ENCODE data around the gene TULP1.

The TULP1 gene

DNA sequence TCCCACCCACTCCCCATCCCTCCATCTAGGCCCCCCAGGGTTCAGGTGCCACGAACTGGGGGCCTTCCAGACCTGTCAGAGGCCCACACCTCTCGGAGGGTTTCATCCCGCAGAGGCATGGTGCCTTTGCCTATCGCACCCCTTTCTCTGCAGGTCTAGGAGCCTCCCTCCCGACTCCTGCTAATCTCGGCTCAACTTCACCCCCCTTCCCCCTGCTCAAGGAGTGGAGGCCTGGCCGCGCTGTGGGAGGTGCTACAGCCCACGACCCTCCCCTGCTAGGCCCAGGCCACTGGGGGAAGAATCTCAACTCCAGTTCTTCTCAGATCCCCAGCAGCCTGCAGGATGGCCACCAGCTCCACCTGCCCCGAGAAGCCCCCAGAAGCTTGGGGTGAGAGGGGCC lies at the start of gene TULP1:
Gene TULP1, minus strand, starts transcription at position 157 of the 400 bp plus-strand sequence. Its CDS starts 38 bp downstream, at position 119.
- TF ChIP-seq EP300 (IDR thresholded peaks at IDR 0.05; ENCODE audit: borderline replicate concordance) (no peak), EGR1 (IDR thresholded peaks at IDR 0.05) (no peak), RAD21 (IDR thresholded peaks at IDR 0.05; ENCODE audit: low read depth) (no peak), TCF12 (IDR thresholded peaks at IDR 0.05; ENCODE audit: low read depth) (no peak), TAF1 (IDR thresholded peaks at IDR 0.05; ENCODE audit: low read depth) (no peak), TEAD4 (IDR thresholded peaks at IDR 0.05) (no peak), NFIC (IDR thresholded peaks at IDR 0.05) (no peak), FOXM1 (IDR thresholded peaks at IDR 0.05; ENCODE audit: borderline replicate concordance, low read depth) (no peak), CEBPB (IDR thresholded peaks at IDR 0.05) (no peak)
- TF ChIP-seq, protein P1, sequence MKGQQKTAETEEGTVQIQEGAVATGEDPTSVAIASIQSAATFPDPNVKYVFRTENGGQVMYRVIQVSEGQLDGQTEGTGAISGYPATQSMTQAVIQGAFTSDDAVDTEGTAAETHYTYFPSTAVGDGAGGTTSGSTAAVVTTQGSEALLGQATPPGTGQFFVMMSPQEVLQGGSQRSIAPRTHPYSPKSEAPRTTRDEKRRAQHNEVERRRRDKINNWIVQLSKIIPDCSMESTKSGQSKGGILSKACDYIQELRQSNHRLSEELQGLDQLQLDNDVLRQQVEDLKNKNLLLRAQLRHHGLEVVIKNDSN (IDR thresholded peaks at IDR 0.05), result no peak

DNA sequence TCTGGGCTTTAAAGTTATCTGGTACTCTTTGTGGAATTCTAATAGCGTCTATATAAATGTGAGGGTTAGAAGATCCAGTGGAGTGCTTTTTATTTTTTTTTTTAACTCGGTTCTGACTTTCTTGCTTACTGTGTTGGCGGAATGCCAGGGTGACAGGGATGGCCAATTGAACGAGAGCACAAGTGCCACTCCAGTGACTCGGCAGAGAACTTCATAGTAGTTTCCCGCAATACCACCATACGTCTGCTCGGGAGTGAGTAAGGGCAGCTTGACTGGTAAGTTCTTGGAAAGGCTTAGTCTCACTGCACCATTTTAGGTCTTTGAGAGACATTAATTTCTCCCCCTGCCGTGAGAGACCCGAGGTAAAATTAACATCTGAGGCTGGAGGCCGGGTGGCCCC lies 49.4 kb upstream of the TULP1 start:
- TF ChIP-seq, protein P1 (IDR thresholded peaks at IDR 0.05), result no peak
- TF ChIP-seq FOXM1 (IDR thresholded peaks at IDR 0.05; ENCODE audit: borderline replicate concordance, low read depth), result no peak
- no peak for TF ChIP-seq ZBTB7A (IDR thresholded peaks at IDR 0.05; ENCODE audit: low read depth)
- TF ChIP-seq YY1 (IDR thresholded peaks at IDR 0.05; ENCODE audit: low read depth), result no peak
- TF ChIP-seq NFIC (IDR thresholded peaks at IDR 0.05), result no peak
- no peak for TF ChIP-seq RAD21 (IDR thresholded peaks at IDR 0.05; ENCODE audit: low read depth)

DNA sequence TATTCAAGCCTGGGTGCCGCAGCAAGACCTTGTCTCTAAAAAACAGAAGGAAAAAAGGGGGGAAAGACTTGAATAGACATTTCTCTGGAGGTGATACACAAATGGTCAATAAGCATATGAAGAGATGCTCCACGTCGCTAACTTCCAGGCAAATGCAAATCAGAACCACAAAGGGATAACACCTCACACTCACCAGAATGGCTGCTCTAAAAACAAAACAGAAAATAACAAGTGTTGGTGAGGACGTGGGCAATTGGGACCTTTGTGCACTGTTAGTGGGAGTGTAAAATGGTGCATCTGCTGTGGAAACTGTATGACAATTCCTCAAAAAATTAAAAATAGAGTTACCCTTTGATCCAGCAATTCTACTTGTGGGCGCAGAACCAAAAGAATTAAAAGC lies 48.4 kb upstream of the TULP1 start:
- TF ChIP-seq EP300 (IDR thresholded peaks at IDR 0.05; ENCODE audit: borderline replicate concordance), result no peak
- TF ChIP-seq CEBPB (IDR thresholded peaks at IDR 0.05), result no peak
- TF ChIP-seq, protein P2, sequence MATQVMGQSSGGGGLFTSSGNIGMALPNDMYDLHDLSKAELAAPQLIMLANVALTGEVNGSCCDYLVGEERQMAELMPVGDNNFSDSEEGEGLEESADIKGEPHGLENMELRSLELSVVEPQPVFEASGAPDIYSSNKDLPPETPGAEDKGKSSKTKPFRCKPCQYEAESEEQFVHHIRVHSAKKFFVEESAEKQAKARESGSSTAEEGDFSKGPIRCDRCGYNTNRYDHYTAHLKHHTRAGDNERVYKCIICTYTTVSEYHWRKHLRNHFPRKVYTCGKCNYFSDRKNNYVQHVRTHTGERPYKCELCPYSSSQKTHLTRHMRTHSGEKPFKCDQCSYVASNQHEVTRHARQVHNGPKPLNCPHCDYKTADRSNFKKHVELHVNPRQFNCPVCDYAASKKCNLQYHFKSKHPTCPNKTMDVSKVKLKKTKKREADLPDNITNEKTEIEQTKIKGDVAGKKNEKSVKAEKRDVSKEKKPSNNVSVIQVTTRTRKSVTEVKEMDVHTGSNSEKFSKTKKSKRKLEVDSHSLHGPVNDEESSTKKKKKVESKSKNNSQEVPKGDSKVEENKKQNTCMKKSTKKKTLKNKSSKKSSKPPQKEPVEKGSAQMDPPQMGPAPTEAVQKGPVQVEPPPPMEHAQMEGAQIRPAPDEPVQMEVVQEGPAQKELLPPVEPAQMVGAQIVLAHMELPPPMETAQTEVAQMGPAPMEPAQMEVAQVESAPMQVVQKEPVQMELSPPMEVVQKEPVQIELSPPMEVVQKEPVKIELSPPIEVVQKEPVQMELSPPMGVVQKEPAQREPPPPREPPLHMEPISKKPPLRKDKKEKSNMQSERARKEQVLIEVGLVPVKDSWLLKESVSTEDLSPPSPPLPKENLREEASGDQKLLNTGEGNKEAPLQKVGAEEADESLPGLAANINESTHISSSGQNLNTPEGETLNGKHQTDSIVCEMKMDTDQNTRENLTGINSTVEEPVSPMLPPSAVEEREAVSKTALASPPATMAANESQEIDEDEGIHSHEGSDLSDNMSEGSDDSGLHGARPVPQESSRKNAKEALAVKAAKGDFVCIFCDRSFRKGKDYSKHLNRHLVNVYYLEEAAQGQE (IDR thresholded peaks at IDR 0.05; ENCODE audit: low read depth), result no peak
- no peak for TF ChIP-seq NFIC (IDR thresholded peaks at IDR 0.05)
- no peak for TF ChIP-seq CREB1 (IDR thresholded peaks at IDR 0.05; ENCODE audit: low read depth)
- TF ChIP-seq YY1 (IDR thresholded peaks at IDR 0.05; ENCODE audit: low read depth), result no peak
- no peak for TF ChIP-seq ZBTB7A (IDR thresholded peaks at IDR 0.05; ENCODE audit: low read depth)

DNA sequence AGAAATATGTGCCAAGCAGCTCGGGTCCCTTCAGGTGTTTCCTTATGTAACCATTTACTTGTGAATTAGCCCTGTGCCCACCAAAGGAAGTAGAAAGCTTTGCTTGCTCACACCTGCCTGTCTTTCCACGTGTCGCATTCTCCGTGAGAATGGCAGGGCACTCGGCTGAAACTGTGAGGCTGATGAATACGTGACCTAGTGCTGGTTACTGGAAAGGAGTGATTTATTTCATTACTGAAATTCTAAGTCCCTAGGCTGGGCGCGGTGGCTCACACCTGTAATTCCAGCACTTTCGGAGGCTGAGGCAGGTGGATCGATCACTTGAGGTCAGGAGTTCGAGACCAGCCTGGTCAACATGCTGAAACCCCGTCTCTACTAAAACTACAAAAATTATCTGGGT lies 45.9 kb upstream of the TULP1 start:
- no peak for TF ChIP-seq CREB1 (IDR thresholded peaks at IDR 0.05; ENCODE audit: low read depth)
- no peak for TF ChIP-seq FOXM1 (IDR thresholded peaks at IDR 0.05; ENCODE audit: borderline replicate concordance, low read depth)
- TF ChIP-seq, protein P3, sequence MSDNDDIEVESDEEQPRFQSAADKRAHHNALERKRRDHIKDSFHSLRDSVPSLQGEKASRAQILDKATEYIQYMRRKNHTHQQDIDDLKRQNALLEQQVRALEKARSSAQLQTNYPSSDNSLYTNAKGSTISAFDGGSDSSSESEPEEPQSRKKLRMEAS (IDR thresholded peaks at IDR 0.05), result no peak
- no peak for TF ChIP-seq NFIC (IDR thresholded peaks at IDR 0.05)
- TF ChIP-seq, protein P1 (IDR thresholded peaks at IDR 0.05), result no peak
- TF ChIP-seq EP300 (IDR thresholded peaks at IDR 0.05; ENCODE audit: borderline replicate concordance), result no peak
- TF ChIP-seq TAF1 (IDR thresholded peaks at IDR 0.05; ENCODE audit: low read depth), result no peak
- TF ChIP-seq, protein P2 (IDR thresholded peaks at IDR 0.05; ENCODE audit: low read depth), result no peak
- TF ChIP-seq TCF12 (IDR thresholded peaks at IDR 0.05; ENCODE audit: low read depth), result no peak
- TF ChIP-seq TEAD4 (IDR thresholded peaks at IDR 0.05), result no peak
- no peak for TF ChIP-seq ZBTB7A (IDR thresholded peaks at IDR 0.05; ENCODE audit: low read depth)
- no peak for TF ChIP-seq CEBPB (IDR thresholded peaks at IDR 0.05)
- no peak for TF ChIP-seq RAD21 (IDR thresholded peaks at IDR 0.05; ENCODE audit: low read depth)
- TF ChIP-seq EGR1 (IDR thresholded peaks at IDR 0.05), result no peak
- no peak for TF ChIP-seq YY1 (IDR thresholded peaks at IDR 0.05; ENCODE audit: low read depth)

DNA sequence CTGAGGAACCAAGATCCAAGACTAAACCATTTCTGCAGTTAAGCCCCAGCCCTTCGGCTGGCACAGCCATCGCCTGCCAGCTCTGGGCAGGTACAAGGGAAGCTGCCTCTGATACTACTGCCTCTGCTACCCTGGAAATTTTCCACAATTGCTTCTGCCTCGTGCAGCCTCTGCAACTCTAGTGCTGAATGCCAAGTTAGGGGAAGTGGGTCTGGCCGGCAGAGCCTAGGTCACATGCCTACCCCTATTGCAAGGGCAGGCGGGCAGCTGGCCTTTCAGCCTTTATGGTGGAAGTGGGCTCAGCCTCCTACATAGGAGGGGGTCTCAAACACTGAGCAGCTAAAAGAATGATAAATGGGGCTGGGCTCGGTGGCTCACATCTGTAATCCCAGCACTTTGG lies 44.5 kb upstream of the TULP1 start:
- TF ChIP-seq RAD21 (IDR thresholded peaks at IDR 0.05; ENCODE audit: low read depth), result no peak
- no peak for TF ChIP-seq FOXM1 (IDR thresholded peaks at IDR 0.05; ENCODE audit: borderline replicate concordance, low read depth)
- no peak for TF ChIP-seq YY1 (IDR thresholded peaks at IDR 0.05; ENCODE audit: low read depth)
- no peak for TF ChIP-seq CEBPB (IDR thresholded peaks at IDR 0.05)
- TF ChIP-seq, protein P3 (IDR thresholded peaks at IDR 0.05), result no peak
- TF ChIP-seq CREB1 (IDR thresholded peaks at IDR 0.05; ENCODE audit: low read depth), result no peak
- no peak for TF ChIP-seq ZBTB7A (IDR thresholded peaks at IDR 0.05; ENCODE audit: low read depth)
- TF ChIP-seq TEAD4 (IDR thresholded peaks at IDR 0.05), result no peak

DNA sequence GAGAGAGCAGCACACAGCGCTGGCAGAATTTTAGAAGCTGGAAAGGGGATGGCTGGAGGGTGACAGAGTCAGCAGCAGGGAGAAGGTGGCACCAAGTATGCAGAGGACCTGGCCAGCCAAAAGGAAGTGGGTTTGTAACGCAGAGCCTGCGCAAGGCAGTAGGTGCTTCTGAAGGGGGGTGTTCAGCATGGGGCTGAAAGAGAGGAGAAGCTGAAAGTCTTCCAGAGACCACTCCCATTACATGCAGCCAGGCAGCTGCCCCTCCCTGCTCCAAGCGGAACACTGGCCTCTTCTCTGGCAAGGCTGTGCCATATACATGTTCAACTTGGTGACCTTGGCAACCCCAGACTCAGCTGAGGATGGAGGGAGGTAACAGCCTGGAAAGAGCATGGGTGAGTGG lies 42.1 kb upstream of the TULP1 start:
- TF ChIP-seq ZBTB7A (IDR thresholded peaks at IDR 0.05; ENCODE audit: low read depth) (no peak), EGR1 (IDR thresholded peaks at IDR 0.05) (no peak), TAF1 (IDR thresholded peaks at IDR 0.05; ENCODE audit: low read depth) (no peak), FOXM1 (IDR thresholded peaks at IDR 0.05; ENCODE audit: borderline replicate concordance, low read depth) (no peak), RAD21 (IDR thresholded peaks at IDR 0.05; ENCODE audit: low read depth) (no peak)
- TF ChIP-seq, protein P1 (IDR thresholded peaks at IDR 0.05), result no peak

All from Ishikawa (cell line).